Inflammatory macrophage (primary cell): ENCODE data around the gene KMO.

Experiments used
- DNase-seq, 2 donors: peaks; one replicate each; pipeline ENCODE4 v3.0.0-alpha.2; 2020 to 2022

KMO gene

GRCh38 chr1:241542199-241542907 lies 10.2 kb downstream of the KMO start:
- peak; percentile 42 to 73 for DNase-seq

GRCh38 chr1:241548008-241548407 lies 15.8 kb downstream of the KMO start:
- DNase-seq, result no peak

GRCh38 chr1:241550318-241550717 lies 18.1 kb downstream of the KMO start:
- DNase-seq, result no peak

GRCh38 chr1:241551759-241552638 lies 19.8 kb downstream of the KMO start:
- peak; percentile 95 for DNase-seq

- DNase-seq, result peak in 1 of 2 donors; percentile 47
Measured at GRCh38 chr1:241553886-241554592, 21.9 kb downstream of the KMO start.

- no peak for DNase-seq
Measured at GRCh38 chr1:241555526-241555925, 23.3 kb downstream of the KMO start.

GRCh38 chr1:241557031-241557430 lies 24.9 kb downstream of the KMO start:
- DNase-seq, result no peak

GRCh38 chr1:241557551-241558193 lies 25.5 kb downstream of the KMO start:
- no peak for DNase-seq

- peak; percentile 70 to 87 for DNase-seq
Measured at GRCh38 chr1:241560146-241560848, 28.1 kb downstream of the KMO start.

- DNase-seq, result no peak
Measured at GRCh38 chr1:241560849-241561187, 28.6 kb downstream of the KMO start.

GRCh38 chr1:241569848-241570247 lies 37.7 kb downstream of the KMO start:
- no peak for DNase-seq

- DNase-seq, result no peak
Measured at GRCh38 chr1:241574154-241574553, 42.0 kb downstream of the KMO start.

GRCh38 chr1:241579434-241579833 lies 47.3 kb downstream of the KMO start:
- peak; percentile 88 to 93 for DNase-seq

- no peak for DNase-seq
Measured at GRCh38 chr1:241582921-241583321, 50.7 kb downstream of the KMO start.

GRCh38 chr1:241586905-241587512 lies 54.8 kb downstream of the KMO start:
- no peak for DNase-seq

GRCh38 chr1:241589521-241589920 lies 57.3 kb downstream of the KMO start:
- DNase-seq, result peak; percentile 55 to 66

GRCh38 chr1:241590719-241591118 lies 58.5 kb downstream of the KMO start:
- DNase-seq, result no peak

GRCh38 chr1:241591317-241591716 lies 59.1 kb downstream of the KMO start:
- DNase-seq, result peak; percentile 26 to 47

GRCh38 chr1:241591736-241592135 lies 59.6 kb downstream of the KMO start:
- no peak for DNase-seq

- DNase-seq, result peak; percentile 62 to 69
Measured at GRCh38 chr1:241592273-241592958, 60.2 kb downstream of the KMO start.

- DNase-seq, result no peak
Measured at GRCh38 chr1:241593186-241593585, 61.0 kb downstream of the KMO start.
